Measurements from ENCODE around the gene METTL9. TPM values are rescaled to one million over a fixed set of nuclear protein-coding genes. Genes with fewer than 3 reads are reported as not detected.

Gene METTL9
- total and polyA plus RNA-seq, 9 donors = 62.9 to 222 (median 87.0) TPM

- DNase-seq = no peak
- no peak overlapping the region for H3K27ac ChIP-seq
- intact Hi-C loops (cut with DNase I) = loop anchor here in 2 of 4 donors (10.0 kb wide), 2 partner anchors 47 to 53 kb away; no protein-coding TSS in a partner anchor
- TF ChIP-seq POLR2A (IDR thresholded peaks at IDR 0.05) (no peak), CTCF (IDR thresholded peaks at IDR 0.05) (no peak), EP300 (IDR thresholded peaks at IDR 0.05) (no peak)
- WGBS, 3 donors = 77 to 80% (median 79%) methylated on average over 3 of the region's 3 CpGs
- H3K9me3 ChIP-seq = no peaks in the 10 kb centered on the region
- H3K4me3 ChIP-seq = no peak overlapping the region
- no peaks in the 10 kb centered on the region for H3K27me3 ChIP-seq
- H3K4me1 ChIP-seq (ENCODE audit: insufficient read depth) = peaks cover 5% of the 10 kb centered on the region
- H3K36me3 ChIP-seq = no peaks in the 10 kb centered on the region
Observed at GRCh38 chr16:21651515-21651914, 52.1 kb downstream of the METTL9 start.

GRCh38 chr16:21652453-21652852 lies 53.1 kb downstream of the METTL9 start, which contains the start of gene IGSF6:
IGSF6 (minus strand) TSS chr16:21652608; CDS start chr16:21652598, 10 bp downstream.
- no peak for TF ChIP-seq EP300 (IDR thresholded peaks at IDR 0.05)
- TF ChIP-seq CTCF (IDR thresholded peaks at IDR 0.05) = no peak
- TF ChIP-seq POLR2A (IDR thresholded peaks at IDR 0.05) = no peak
- intact Hi-C loops (cut with DNase I) = loop anchor here in 2 of 4 donors (10.0 kb wide), 2 partner anchors 48 to 52 kb away; no protein-coding TSS in a partner anchor
- Histone ChIP-seq H3K9me3 (no peaks in the 10 kb centered on the region), H3K4me1 (ENCODE audit: insufficient read depth) (peaks cover 5% of the 10 kb centered on the region), H3K4me3 (no peak within 1 kb of the TSS), H3K27me3 (no peaks in the 10 kb centered on the region), H3K27ac (no peak within 1 kb of the TSS), H3K36me3 (no peaks in the 10 kb centered on the region)
- DNase-seq = no peak
- WGBS, 3 donors = 94 to 96% (median 94%) methylated on average over 6 of the region's 6 CpGs

- 91 to 94% (median 92%) methylated on average over 5 of the region's 5 CpGs for WGBS, 3 donors
- Histone ChIP-seq H3K27me3 (no peaks in the 10 kb centered on the region), H3K4me1 (ENCODE audit: insufficient read depth) (no peaks in the 10 kb centered on the region), H3K27ac (no peak overlapping the region), H3K4me3 (no peak overlapping the region), H3K9me3 (no peaks in the 10 kb centered on the region), H3K36me3 (no peaks in the 10 kb centered on the region)
- no peak for TF ChIP-seq EP300 (IDR thresholded peaks at IDR 0.05)
- TF ChIP-seq CTCF (IDR thresholded peaks at IDR 0.05) = no peak
- TF ChIP-seq POLR2A (IDR thresholded peaks at IDR 0.05) = no peak
- intact Hi-C loops (cut with DNase I) = loop anchor here in 2 of 4 donors (10.0 kb wide), 2 partner anchors 49 to 51 kb away; no protein-coding TSS in a partner anchor
- DNase-seq = no peak
Observed at GRCh38 chr16:21653571-21653970, 54.2 kb downstream of the METTL9 start.

GRCh38 chr16:21654466-21654865 lies 55.1 kb downstream of the METTL9 start:
- Histone ChIP-seq H3K36me3 (no peaks in the 10 kb centered on the region), H3K27ac (no peak overlapping the region), H3K27me3 (no peaks in the 10 kb centered on the region), H3K9me3 (no peaks in the 10 kb centered on the region), H3K4me1 (ENCODE audit: insufficient read depth) (no peaks in the 10 kb centered on the region), H3K4me3 (no peak overlapping the region)
- TF ChIP-seq EP300 (IDR thresholded peaks at IDR 0.05) (no peak), POLR2A (IDR thresholded peaks at IDR 0.05) (no peak), CTCF (IDR thresholded peaks at IDR 0.05) (no peak)
- intact Hi-C loops (cut with DNase I) = loop anchor here in 2 of 4 donors (10.0 kb wide), 2 partner anchors 50 kb away; no protein-coding TSS in a partner anchor
- 75 to 92% (median 92%) methylated on average over 1 of the region's 1 CpG for WGBS, 3 donors
- no peak for DNase-seq

Data from ovary (tissue), 9 donors.